Measurements from ENCODE around the gene MAN1C1.

MAN1C1 gene

DNA sequence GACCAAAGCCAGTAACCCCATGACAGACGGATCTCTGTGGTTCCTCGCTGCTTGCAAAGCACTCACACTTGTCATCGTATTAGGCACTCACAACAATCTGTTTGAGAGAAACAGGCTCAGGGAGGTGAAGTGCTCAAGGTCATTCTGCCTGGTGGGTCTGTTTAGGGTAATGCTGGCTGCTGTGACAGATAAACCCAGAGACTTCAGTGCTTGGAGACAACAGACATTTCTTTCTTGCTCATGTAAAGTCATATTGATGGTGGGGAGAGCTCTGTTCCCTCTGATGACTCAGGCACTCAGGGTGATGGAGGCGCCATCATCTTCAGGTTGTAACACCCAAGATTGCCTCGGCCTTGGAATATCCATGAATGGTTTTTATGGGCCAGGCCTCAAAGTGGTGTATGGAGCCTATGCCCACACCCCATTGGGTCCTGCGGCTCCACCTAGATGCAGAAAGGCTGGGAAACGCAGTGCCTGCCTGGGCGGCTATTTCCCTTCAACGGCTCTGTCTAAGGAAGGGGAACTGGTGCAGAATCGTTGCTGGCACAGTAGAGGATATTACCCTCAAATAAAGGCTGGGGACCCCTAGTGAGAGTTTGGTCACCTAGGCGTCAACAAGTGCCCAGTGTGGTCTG lies 111.8 kb downstream of the MAN1C1 start:
- TF ChIP-seq, protein P1, sequence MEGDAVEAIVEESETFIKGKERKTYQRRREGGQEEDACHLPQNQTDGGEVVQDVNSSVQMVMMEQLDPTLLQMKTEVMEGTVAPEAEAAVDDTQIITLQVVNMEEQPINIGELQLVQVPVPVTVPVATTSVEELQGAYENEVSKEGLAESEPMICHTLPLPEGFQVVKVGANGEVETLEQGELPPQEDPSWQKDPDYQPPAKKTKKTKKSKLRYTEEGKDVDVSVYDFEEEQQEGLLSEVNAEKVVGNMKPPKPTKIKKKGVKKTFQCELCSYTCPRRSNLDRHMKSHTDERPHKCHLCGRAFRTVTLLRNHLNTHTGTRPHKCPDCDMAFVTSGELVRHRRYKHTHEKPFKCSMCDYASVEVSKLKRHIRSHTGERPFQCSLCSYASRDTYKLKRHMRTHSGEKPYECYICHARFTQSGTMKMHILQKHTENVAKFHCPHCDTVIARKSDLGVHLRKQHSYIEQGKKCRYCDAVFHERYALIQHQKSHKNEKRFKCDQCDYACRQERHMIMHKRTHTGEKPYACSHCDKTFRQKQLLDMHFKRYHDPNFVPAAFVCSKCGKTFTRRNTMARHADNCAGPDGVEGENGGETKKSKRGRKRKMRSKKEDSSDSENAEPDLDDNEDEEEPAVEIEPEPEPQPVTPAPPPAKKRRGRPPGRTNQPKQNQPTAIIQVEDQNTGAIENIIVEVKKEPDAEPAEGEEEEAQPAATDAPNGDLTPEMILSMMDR (conservative IDR thresholded peaks at IDR 0.05; ENCODE audit: low read depth, low read length) = no peak
- no peak overlapping the region for H3K4me3 ChIP-seq (ENCODE audit: low read depth, low read length)
- DNase-seq (ENCODE audit: low read depth) = peak; percentile 23

DNA sequence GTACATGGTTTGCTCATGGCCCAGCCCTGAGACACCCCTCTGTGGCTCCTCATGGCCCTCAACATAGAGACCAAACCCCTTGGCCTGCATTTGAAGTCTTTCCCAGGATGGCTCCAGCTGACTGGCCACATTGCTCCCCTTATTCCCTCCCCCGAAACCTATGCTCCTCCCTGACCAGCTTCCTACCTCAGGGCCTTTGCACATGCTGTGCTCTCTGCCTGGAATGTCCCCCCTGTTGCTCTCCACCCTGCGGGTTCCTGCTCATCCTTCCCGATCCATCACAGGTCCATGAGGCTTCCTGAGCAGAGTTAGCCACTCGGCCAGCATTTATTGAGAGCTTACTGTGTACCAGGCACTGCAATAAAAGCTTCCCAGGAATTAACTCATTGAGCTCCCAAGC lies 112.5 kb downstream of the MAN1C1 start:
- no peak for DNase-seq (ENCODE audit: low read depth)
- TF ChIP-seq, protein P1 (conservative IDR thresholded peaks at IDR 0.05; ENCODE audit: low read depth, low read length) = no peak

DNA sequence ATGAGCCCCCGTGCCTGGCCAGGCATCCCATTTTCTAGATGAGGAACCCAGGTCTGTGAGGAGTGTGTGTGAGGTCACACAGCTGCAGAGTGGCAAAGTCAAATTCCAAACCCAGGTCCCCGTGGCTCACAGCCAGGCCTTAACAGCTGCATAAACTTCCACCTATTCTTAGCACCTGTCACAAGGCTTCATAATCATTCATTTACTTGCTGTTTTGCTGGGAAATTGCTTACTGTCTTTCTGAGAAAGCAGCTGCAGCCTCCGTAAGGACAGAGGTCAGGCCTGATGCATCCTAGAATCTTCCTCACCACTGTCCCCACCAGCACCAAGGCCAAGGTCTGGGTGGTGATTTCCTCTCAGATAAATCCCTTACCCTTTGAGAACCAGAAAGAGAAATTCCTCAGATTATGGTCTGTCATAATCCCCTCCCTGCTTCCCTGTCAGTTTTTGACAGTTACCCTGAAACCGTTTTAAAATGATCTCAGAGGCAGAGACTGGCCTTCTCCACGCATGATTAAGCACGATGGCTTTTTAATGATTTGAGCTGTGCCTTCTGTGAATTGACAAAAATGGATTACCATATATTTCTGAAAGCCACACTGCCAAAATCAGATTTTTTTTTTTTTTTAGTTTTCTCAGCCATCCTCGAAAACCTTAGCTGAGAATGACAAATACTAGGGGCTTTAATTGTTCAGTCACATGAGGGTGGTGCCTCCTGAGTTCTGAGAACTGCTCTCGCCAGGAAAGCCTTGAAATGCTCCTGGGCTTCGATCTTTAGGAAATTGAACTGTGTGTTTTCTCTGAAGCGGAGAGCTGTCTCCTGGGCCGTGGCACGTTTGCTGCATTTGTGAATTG lies 113.4 kb downstream of the MAN1C1 start:
- DNase-seq (ENCODE audit: low read depth) = no peak
- no peak overlapping the region for H3K4me3 ChIP-seq (ENCODE audit: low read depth, low read length)

More for the DNA sequence above, 112.5 kb downstream of the MAN1C1 start:
- H3K4me3 ChIP-seq (ENCODE audit: low read depth, low read length) = no peak overlapping the region

DNA sequence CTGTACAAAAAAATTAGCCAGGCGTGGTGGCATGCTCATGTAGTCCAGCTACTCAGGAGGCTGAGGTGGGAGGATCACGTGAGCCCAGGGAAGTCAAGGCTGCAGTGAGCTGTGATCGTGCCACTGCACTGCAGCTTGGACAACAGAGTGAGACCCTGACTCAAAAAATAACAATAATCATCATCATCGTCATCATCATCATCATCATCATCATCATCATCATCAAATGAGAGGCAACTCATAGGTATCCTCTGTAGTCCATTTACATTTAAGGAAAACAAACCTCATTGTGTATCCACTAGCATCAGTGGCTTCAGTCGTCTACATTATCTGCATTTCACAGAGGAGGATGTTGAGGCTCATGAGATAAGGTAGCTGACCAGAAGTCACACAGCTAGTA lies 114.6 kb downstream of the MAN1C1 start:
- no peak overlapping the region for H3K4me3 ChIP-seq (ENCODE audit: low read depth, low read length)
- DNase-seq (ENCODE audit: low read depth) = no peak
- TF ChIP-seq, protein P1 (conservative IDR thresholded peaks at IDR 0.05; ENCODE audit: low read depth, low read length) = no peak

More for the DNA sequence above, 113.4 kb downstream of the MAN1C1 start:
- TF ChIP-seq, protein P1 (conservative IDR thresholded peaks at IDR 0.05; ENCODE audit: low read depth, low read length) = no peak

DNA sequence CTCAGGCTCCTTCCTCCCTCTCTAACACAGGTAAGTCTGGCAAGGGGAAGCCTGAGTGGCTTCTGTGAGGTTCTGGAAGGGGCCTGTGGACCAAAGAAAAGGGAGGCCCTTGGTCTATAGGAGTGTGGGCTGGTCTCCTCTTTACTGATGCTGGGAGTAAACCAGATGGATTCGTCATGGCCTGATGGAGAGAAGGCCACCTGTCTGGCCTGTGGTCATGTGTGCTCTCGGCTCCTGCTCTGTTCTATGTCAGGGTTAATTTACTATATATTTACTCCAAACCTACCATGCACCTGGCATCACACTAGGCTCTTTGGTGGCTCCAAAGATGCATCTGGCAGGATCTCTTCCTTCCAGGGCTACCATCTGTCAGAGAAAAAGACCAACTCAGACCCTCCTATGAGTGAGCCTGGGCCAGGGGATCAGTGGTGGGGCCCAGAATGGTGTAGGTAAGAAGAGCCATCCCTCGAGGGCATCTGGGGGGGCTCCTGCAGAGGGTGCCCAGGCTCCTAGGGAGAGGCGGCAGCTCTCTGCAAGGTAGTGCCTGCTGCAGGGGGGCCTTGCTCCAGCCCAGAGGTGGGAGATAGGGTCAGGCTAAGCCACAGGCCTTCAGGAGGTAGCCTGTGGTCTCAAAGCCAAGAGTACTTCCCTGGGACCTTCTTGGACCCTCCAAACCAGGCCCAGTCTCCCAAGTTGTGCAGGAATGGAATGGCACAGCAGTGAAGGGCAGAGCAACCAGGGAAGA lies 115.2 kb downstream of the MAN1C1 start:
- TF ChIP-seq, protein P1 (conservative IDR thresholded peaks at IDR 0.05; ENCODE audit: low read depth, low read length) = no peak
- no peak for DNase-seq (ENCODE audit: low read depth)
- H3K4me3 ChIP-seq (ENCODE audit: low read depth, low read length) = no peak overlapping the region

DNA sequence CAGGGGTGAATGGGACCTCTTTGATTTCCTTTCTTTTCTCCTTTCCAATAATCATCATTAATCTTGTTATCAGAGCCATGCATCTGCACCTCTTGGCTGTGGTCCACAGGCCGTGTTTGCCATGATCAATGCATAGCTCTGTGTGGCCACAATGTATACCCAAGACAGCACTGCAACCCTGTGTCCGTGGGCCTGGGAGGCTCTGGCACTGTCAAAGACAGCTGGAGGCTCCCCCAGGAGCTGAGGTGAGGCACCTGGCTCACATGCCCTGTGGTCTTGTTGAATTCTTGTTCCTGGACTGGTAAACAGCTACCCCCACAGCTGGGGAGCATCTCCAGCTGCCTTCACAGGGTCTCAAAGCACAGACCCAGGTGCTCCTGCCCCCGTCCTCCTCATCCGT lies 116.2 kb downstream of the MAN1C1 start:
- no peak overlapping the region for H3K4me3 ChIP-seq (ENCODE audit: low read depth, low read length)
- TF ChIP-seq, protein P1 (conservative IDR thresholded peaks at IDR 0.05; ENCODE audit: low read depth, low read length) = no peak

More for the DNA sequence above, 116.2 kb downstream of the MAN1C1 start:
- no peak for DNase-seq (ENCODE audit: low read depth)

Data from choroid plexus epithelial cell (primary cell).